Gastrocnemius medialis (tissue), 4 donors: Measurements from ENCODE around the gene MAP7. TPM values are rescaled to one million over a fixed set of nuclear protein-coding genes. Genes with fewer than 3 reads are reported as not detected.

Experiments used
- ATAC-seq, 2 donors: fragments of 150-250 bp; one replicate each; pipeline ENCODE4 v1.9.1; 2016
- DNase-seq, 2 donors: peaks; one replicate each; pipeline ENCODE4 v3.0.0-alpha.2; 2019
- H3K27ac ChIP-seq, 4 donors: fragments of 200-600 bp; sonication (generic); 1 replicate in 1 of 4; 2 replicates in 3 of 4; pipeline ENCODE4 v1.5.1; 2016 to 2018; ENCODE audit warnings: mild to moderate bottlenecking in 2 of 4, moderate library complexity in 1 of 4
- H3K27me3 ChIP-seq, 3 donors: fragments of 200-600 bp; sonication (generic) in 2 of 3; 1 replicate in 1 of 3; 2 replicates in 2 of 3; pipeline versions ENCODE4 v1.5.1 to v1.6.0; 2016 to 2019; ENCODE audit warnings: mild to moderate bottlenecking in 1 of 3, moderate library complexity in 1 of 3
- H3K36me3 ChIP-seq, 2 donors: fragments of 200-600 bp; sonication (generic) in 1 of 2; one replicate each; pipeline ENCODE4 v1.5.1; 2017 to 2018
- H3K4me1 ChIP-seq, 2 donors: fragments of 200-600 bp; sonication (generic) in 1 of 2; one replicate each; pipeline ENCODE4 v1.5.1; 2016 to 2017; ENCODE audit warnings: mild to moderate bottlenecking in 2 of 2
- H3K4me3 ChIP-seq, 4 donors: fragments of 200-600 bp; sonication (generic) in 3 of 4; 1 replicate in 1 of 4; 2 replicates in 3 of 4; pipeline ENCODE4 v1.5.1; 2016 to 2019; ENCODE audit warnings: mild to moderate bottlenecking in 2 of 4
- H3K9me3 ChIP-seq, 3 donors: fragments of 200-600 bp; sonication (generic) in 2 of 3; 1 replicate in 1 of 3; 2 replicates in 2 of 3; pipeline ENCODE4 v1.5.1; 2016 to 2019
- CTCF ChIP-seq, 5 experiments: fragments of 450-650 bp in 3 of 5; fragments of 200-600 bp in 2 of 5; sonication (generic) in 2 of 5; IDR thresholded peaks in 4 of 5; conservative IDR thresholded peaks in 1 of 5; 1 replicate in 4 of 5; 2 replicates in 1 of 5; pipeline ENCODE4 v1.5.1; 2016 to 2019; ENCODE audit warnings: antibody characterized with exemption in 5 of 5, mild to moderate bottlenecking in 3 of 5, moderate library complexity in 3 of 5
- POLR2A ChIP-seq, 2 donors: fragments of 450-650 bp; IDR thresholded peaks; one replicate each; pipeline ENCODE4 v1.6.1; 2017; ENCODE audit warnings: antibody characterized with exemption in 2 of 2, mild to moderate bottlenecking in 2 of 2, moderate library complexity in 2 of 2
- in situ Hi-C, 4 donors: fragments of 200-750 bp; cut with MboI; loops; one replicate each; pipeline versions ENCODE4 v1.15.0 to v1.8.0; 2017; ENCODE audit warnings: low sequenced_read_pairs in 4 of 4
- intact Hi-C: fragments of 100-400 bp; cut with DNase I; formaldehyde crosslinking; loops from one replicate; pipeline ENCODE4 v1.15.1; 2023; ENCODE audit warnings: low total_unique reads
- total RNA-seq, 4 donors: library from RNA; depleted of rRNA; stranded (reverse); fragments of >200 nt; gene quantifications; one replicate each; pipeline versions ENCODE4 v1.1.0 to v1.2.3, GENCODE V29; 2016

The MAP7 gene
- total RNA-seq, 4 donors from 2014 or later = 0.22 to 0.56 (median 0.39) TPM

GRCh38 chr6:136506124-136506799, 44.0 kb downstream of the MAP7 start:
- no peak for TF ChIP-seq POLR2A (IDR thresholded peaks at IDR 0.05)
- no peak for TF ChIP-seq CTCF (IDR thresholded peaks at IDR 0.05 in 4 of 5, conservative IDR thresholded peaks at IDR 0.05 in 1 of 5)
- Histone ChIP-seq H3K27ac (no peak overlapping the region), H3K27me3 (no peaks in the 10 kb centered on the region), H3K36me3 (no peaks in the 10 kb centered on the region), H3K9me3 (no peaks in the 10 kb centered on the region), H3K4me3 (no peak overlapping the region), H3K4me1 (no peaks in the 10 kb centered on the region)
- in situ Hi-C loops (no loop called here), intact Hi-C loops (no loop called here)
- no peak for DNase-seq
- ATAC-seq = no peak

GRCh38 chr6:136503303-136504029, 46.8 kb downstream of the MAP7 start:
- no peak for DNase-seq
- no peak for TF ChIP-seq CTCF (IDR thresholded peaks at IDR 0.05 in 4 of 5, conservative IDR thresholded peaks at IDR 0.05 in 1 of 5)
- TF ChIP-seq POLR2A (IDR thresholded peaks at IDR 0.05) = no peak
- H3K9me3 ChIP-seq = no peaks in the 10 kb centered on the region
- no peak overlapping the region for H3K27ac ChIP-seq
- no peaks in the 10 kb centered on the region for H3K36me3 ChIP-seq
- no peaks in the 10 kb centered on the region for H3K27me3 ChIP-seq
- no peak overlapping the region for H3K4me3 ChIP-seq
- no peaks in the 10 kb centered on the region for H3K4me1 ChIP-seq
- intact Hi-C loops (no loop called here), in situ Hi-C loops (no loop called here)
- ATAC-seq = no peak

GRCh38 chr6:136502786-136503185, 47.4 kb downstream of the MAP7 start:
- in situ Hi-C loops = no loop called here
- intact Hi-C loops = no loop called here
- TF ChIP-seq POLR2A (IDR thresholded peaks at IDR 0.05) (no peak), CTCF (IDR thresholded peaks at IDR 0.05 in 4 of 5, conservative IDR thresholded peaks at IDR 0.05 in 1 of 5) (no peak)
- ATAC-seq (no peak), DNase-seq (no peak)
- no peak overlapping the region for H3K27ac ChIP-seq
- no peaks in the 10 kb centered on the region for H3K27me3 ChIP-seq
- no peaks in the 10 kb centered on the region for H3K4me1 ChIP-seq
- no peaks in the 10 kb centered on the region for H3K9me3 ChIP-seq
- H3K4me3 ChIP-seq = no peak overlapping the region
- no peaks in the 10 kb centered on the region for H3K36me3 ChIP-seq

- H3K27me3 ChIP-seq = no peaks in the 10 kb centered on the region
- H3K36me3 ChIP-seq = no peaks in the 10 kb centered on the region
- no peak overlapping the region for H3K27ac ChIP-seq
- no peak overlapping the region for H3K4me3 ChIP-seq
- H3K4me1 ChIP-seq = no peaks in the 10 kb centered on the region
- intact Hi-C loops = no loop called here
- ATAC-seq (no peak), DNase-seq (no peak)
- in situ Hi-C loops = no loop called here
- H3K9me3 ChIP-seq = no peaks in the 10 kb centered on the region
- TF ChIP-seq POLR2A (IDR thresholded peaks at IDR 0.05) (no peak), CTCF (IDR thresholded peaks at IDR 0.05 in 4 of 5, conservative IDR thresholded peaks at IDR 0.05 in 1 of 5) (no peak)
Observed at GRCh38 chr6:136501514-136501913, 48.7 kb downstream of the MAP7 start.
